RKO (cell line): ENCODE data around the gene KSR2.

Experiments used
- DNase-seq: peaks from one replicate; pipeline ENCODE4 v3.0.0-alpha.2; 2016; ENCODE audit warnings: low spot score

KSR2 gene

DNA sequence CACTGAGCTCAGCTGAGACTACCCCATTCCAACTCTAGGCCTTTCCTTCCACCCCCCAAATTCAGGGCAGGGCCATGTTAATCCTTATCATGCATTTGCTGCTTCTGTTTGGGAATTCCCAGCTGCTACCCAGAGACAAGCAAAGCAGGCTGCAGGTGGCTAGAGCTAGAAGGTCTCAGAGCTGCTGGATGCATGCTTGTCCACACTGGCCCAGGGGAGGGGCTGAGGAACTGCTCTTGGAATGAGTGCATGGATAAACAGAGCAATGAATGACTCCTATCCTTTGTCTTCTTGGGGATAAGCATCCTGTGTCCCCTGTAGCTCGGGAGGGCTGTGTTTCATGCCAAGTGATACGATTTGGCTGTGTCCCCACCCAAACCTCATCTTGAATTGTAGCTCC lies 470.5 kb downstream of the KSR2 start:
- DNase-seq, result no peak

- DNase-seq, result no peak
These were observed 471.4 kb downstream of the KSR2 start for GRCh38 chr12:117497407-117497806.

GRCh38 chr12:117494833-117495655 lies 473.7 kb downstream of the KSR2 start:
- DNase-seq, result no peak

DNA sequence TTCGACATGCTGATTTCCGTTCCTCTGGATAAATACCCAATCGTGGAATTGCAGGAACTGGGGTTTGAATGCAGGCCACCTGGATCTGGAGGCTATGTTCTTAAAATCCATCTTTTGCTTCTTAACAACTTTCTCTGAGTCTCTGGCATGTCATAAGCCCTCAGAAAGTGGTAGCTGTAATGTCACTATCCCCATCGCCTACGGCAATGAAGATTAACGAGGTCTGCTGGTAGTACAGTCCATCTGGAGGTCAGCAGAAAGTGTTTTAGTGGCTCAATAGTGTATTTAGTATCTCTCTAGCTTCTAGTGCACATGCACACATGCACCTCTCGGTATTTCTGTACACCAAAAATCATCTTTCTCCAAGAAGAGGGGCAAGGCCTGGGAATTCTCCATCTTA lies 477.1 kb downstream of the KSR2 start:
- DNase-seq, result no peak

DNA sequence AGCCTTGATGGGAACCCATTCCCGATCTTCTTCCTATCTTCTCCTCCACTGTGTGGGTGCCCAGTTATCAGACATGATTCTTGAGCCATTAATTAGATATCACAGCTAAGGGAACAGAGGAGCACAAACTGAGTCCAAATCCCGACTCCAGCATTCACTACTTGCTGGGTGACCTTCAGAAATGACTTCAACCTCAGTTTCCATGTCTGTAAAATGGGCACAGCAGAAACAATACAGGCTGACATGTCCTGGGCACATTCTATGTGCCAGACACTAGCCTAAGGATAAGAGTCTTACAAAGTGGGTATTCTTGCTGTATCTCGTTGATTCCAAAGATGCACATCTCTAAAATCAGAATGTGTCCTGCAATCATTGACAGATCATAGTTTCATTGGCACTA lies 478.7 kb downstream of the KSR2 start:
- no peak for DNase-seq

DNA sequence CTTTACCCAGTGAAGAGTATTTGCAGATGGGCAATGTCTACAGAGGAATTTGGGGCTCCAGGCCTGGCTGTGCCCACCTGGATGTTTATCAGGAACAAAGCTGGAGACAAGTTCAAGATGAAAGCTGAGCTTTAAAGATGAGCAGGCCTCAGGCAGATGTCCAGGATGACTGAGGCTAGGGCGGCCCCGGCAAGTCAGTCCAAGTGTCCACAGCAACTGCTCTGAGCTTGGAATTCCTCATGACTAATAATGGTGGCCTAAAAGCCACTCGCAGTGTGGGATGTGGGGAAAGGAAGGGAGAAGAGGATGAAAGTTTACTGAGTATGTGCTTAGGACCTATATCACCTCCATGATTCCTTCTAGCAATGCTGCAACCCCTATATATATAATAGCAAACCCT lies 479.1 kb downstream of the KSR2 start:
- DNase-seq, result no peak

DNA sequence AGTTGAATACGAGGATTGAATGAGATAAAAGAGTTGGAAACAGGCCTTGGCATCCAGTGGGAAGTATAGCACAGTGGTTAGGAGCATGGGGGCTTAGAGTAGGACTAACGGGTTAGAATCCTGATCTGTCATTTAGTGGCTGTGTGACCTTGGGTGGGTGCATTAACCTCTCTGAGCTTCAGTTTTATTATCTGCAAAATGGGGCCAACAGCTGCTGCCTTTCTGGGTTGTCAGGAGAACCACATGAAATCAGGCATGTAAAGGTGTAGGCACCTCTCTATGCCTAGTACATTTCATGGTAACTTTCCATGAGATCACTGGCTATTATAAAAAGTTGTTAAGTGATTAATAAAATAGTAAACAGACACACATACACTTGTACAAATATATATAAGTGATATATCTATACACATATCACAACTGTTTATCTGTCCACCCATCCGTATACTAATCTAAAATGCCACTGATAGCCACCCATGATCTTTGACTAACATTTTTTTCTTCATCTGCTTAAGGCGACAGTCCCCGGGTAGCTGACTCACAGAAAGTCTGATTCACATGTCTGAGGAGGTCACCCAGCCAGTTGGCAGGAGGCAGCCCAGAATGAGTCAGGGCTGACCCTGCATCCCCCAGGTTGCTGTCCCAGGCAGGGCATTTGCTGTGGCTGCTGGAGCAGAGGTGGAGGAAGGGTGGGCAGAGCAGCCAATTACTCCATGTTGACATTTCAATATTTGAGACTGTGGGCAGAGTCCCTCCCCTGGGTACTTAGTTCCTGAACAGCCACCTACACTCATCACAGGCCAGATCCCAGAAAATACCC lies 481.7 kb downstream of the KSR2 start:
- peak; percentile 59 for DNase-seq

DNA sequence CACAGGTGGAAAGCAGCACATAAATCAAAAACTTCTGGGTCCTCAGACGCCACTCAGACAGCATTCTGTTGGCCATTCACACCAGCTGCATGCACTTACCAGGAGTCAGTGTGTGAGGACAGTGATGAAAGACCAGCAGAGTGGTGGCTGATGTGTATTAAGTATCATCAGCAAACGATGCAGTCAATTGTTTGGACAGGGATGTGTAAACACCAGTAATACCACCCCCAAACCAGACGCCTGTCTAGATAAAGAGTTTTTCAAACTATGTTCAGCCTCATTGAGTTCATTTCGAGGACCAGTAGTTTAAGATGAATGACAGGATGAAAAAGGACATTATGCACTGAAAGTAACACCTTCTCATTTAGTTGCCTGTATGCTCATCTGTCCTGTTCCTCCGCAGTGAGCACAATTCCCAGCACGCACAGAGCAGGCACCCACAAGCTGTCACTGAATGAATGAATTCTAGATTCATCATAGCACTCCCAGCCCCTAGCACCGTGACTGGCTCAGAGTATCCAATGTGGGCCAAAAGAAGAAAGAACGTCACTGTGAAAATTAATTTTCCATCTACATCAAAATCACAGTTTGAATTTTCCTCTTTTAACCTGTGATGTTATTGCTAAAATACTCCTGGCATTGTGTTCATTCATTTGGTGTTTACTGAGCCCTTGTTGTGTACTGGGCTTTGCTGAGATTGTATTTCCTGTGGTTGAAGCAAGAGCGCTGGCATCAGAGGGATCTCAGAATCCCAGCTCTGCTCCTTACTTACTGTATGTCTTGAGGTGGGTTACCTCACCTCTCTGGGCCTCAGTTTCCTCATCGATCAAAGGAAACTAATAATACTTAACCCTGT lies 482.6 kb downstream of the KSR2 start:
- no peak for DNase-seq

- DNase-seq, result no peak
These were observed 483.9 kb downstream of the KSR2 start for GRCh38 chr12:117484901-117485300.

DNA sequence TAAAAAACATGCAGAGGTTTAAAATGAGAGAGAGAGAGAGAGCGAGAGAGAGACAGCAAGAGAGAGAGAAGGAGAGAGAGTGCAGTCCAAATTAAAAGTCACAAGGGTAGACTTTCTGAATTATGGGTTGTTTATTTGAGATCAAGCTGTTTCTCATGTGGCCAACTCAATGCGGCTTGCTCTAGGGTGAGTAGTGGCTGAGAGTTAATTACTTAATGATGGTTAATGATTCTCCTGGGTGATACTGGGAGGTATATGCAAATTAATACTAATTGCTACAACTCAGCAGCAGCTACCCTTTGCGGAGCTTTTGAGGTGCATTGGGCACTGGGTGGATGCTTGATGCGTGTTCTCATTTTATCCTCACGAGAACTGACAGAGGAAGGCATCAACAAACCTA lies 485.3 kb downstream of the KSR2 start:
- DNase-seq, result no peak

DNA sequence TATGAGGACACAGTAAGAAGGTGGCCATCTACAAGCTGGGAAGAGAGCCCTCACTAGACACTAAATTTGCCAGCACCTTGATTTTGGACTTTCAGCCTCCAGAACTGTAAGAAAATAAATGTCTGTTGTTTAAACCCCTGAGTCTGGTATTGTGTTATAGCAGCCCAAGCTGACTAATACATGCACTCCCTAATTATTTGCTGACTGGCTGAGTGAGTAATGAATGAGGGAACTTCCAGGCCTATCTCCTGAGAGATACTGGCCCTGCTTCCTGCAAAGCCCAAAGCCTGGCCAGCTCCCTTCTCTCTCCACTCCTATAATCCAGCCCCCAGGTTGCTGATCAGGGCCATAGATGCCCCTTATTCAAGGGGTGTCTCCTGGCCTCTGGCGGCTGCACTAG lies 487.3 kb downstream of the KSR2 start:
- no peak for DNase-seq

DNA sequence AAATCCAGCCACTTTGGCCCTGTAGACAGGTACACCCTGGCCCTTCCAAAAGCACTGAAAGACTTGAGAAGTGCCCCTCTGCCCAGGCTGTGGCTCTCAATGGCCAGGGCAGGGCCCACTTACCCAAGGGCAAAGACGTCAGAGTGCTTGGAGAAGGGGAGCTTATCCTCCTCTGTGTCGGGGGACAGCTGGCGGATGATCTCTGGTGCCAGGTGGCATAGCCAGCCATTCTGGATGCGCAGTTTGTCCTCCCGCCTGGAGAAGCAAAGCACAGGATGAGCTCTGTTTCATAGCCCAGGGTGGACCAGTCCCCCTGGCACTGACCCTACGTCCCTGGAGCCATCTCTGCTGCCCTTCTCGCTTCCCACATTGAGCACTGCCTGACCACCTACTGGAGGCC lies 492.4 kb downstream of the KSR2 start:
- no peak for DNase-seq

GRCh38 chr12:117473856-117474255 lies 494.9 kb downstream of the KSR2 start:
- DNase-seq, result no peak

- peak; percentile 46 for DNase-seq
These were observed 495.8 kb downstream of the KSR2 start for GRCh38 chr12:117472983-117473382.

DNA sequence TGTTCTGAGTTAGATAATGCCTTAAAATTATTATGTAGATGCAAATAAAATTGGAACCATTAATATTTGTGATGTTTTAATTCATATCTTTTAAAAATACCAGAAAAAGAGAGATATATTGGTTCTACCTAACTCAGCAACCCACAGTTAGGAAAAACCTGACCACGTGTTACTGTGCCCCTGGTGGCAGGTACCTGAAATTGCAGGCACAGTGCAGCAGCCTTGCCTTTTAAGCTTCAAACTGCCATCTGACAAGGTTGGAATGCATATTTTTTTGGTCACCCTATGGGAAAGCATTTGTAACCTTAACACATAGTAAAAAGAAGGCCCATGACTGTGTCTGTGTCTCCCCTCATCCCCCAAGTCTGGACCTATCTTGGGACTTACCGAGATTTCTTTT lies 498.0 kb downstream of the KSR2 start:
- no peak for DNase-seq

DNA sequence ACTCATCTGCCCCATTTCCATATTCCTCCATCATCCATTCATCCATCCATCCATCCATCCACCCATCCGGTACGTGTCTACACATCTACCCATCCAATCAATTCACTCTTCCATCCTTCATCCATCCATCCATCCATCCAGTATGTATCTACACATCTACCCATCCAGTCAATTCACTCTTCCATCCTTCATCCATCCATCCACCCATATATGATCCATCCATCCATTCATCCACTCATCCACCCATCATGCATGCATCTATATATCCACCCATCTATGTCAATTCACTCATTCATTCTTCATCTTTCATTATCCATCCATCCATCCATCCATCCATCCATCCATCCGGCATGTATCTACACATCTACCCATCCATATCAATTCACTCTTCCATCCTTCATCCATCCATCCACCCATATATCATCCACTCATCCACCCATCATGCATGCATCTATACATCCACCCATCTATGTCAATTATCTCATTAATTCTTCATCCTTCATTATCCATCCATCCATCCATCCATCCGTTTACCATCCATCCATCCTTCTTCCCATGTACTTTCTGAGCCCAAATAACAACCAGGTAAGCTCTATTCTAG lies 498.8 kb downstream of the KSR2 start:
- no peak for DNase-seq

- DNase-seq, result no peak
These were observed 500.8 kb downstream of the KSR2 start for GRCh38 chr12:117468016-117468415.

DNA sequence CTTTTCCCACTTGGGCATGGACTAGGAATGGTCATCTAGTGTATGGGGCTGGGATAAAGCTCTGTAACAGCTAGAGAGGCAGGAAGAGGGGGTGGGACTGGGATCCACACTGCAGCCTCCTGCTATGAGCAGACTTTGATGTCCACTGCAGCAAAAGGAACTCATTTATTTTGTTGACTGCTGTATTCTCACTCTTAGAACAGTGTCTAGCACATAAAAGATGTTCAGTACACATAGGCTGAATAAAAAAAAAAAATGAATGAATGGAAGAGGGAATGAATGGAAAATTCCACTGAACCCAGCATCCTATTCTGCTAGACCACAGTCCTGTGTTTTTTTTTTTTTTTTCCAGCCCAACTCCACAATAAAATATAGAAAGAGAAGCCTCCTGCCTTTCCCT lies 501.2 kb downstream of the KSR2 start:
- no peak for DNase-seq

GRCh38 chr12:117466677-117467362 lies 502.0 kb downstream of the KSR2 start:
- peak; percentile 6 for DNase-seq

DNA sequence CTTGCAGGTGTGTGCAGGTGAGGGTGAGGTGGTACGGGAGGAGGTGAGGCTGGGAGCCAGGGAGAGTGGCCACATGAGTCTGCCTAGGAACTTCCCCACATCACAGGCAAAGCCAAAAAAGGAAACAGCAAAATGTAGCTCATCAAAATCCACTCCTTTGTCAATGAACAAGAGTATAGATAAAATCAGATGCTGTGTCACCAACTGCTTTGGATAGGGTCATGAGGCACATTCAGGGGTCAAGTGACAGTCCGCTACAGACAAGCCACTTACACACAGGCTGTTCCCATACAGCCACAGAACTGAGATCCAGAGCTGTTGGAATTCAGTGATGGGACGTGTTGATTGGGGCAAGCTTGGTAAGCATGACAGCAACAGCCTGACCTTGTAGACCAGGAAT lies 507.1 kb downstream of the KSR2 start:
- DNase-seq, result no peak

DNA sequence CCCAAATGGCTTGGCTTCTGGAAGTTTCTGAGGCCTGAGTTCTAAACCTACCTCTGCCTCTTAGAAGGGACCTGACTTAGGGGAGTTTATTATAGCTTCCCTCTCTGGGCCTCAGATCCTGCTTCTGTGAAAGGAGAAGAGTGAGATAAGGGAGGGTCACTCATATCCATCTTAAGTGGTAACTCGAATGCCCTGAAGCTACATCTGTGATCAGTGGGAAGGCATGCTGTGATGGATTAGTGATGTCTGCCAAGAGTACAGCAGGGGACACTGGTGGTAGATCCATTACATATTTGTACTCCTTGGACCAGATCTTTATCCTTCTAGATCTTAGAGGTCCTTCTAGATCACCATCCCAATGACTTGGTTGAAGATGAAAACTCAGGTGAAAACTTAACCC lies 509.6 kb downstream of the KSR2 start:
- no peak for DNase-seq

DNA sequence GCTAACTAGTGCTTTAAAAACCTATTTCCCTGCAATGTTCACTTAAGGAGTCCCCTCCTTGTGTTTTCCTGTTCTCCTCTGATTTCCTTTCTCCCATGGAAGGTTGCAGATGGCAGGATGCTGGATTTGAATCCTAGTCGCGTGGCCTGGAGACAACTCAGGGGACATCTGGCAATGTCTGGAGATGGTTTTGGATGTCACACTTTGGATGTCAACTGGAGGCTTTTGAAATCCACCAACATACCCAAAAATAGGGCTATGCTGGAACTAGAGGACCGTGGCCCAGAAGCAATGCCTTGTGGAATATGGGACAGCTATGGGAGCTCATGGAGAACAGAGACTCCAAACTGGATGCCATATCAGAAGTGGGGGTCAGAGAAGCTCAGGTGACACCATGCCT lies 511.6 kb downstream of the KSR2 start:
- DNase-seq, result no peak
